HG03175 (cell line): ENCODE measurements around the gene GRP.
A peak's percentile ranks its signal among the peaks of the same experiment; 100 is the strongest.

Experiments
- ATAC-seq: cut with Tn5 transposase; IDR thresholded peaks from one replicate; pipeline ENCODE4 v1.9.1; 2021; ENCODE audit warnings: mild to moderate bottlenecking, moderate library complexity; ENCODE audit not compliant: unreplicated experiment

Gene GRP

GRCh38 chr18:59266886-59267502 is 47.0 kb downstream of the GRP start:
- ATAC-seq, result no peak

GRCh38 chr18:59267503-59268126 is 47.7 kb downstream of the GRP start:
- no peak for ATAC-seq

- no peak for ATAC-seq
These were observed 48.3 kb downstream of the GRP start for GRCh38 chr18:59268127-59268720.

DNA sequence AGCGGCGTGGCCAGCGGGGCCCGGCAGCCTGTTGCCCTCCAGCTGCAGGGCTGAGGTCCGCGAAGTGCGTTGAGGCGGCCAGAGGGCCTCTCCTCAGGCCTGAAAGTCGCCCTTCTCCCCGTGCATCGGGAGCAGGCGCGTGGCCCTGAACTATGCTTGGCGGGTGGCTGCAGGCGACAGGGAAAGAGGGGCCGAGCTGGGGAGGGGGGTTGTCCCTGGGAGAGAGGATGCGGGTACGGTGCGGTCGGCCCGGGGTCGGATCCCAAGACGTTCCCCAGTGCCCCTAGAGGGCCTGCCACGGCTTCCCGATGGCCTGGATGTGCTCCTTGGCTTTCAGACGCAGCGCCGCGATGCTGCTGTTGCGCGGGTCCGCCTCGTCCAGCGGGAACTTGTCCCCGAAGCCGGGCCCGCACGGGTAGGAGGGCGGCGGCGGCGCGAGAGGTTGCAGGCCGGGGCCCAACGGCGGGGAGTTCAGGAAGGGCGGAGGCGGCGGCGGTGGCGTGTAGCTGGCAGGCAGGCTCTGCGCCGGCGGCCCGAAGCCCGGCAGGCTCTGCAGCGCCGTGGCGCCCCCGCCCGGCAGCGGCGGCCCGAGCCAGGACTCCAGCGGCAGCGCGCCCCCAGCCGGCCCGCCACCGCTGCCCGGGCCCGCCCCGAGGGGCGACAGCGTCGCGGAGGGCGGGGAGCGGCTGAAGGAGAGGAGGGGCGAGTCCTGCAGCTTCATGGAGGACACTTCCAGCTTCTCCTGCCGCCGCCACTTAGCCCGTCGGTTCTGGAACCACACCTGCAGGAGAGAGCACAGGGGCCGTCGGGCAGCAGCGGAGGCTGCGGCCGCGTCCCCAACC is 49.0 kb downstream of the GRP start:
- ATAC-seq, result no peak

DNA sequence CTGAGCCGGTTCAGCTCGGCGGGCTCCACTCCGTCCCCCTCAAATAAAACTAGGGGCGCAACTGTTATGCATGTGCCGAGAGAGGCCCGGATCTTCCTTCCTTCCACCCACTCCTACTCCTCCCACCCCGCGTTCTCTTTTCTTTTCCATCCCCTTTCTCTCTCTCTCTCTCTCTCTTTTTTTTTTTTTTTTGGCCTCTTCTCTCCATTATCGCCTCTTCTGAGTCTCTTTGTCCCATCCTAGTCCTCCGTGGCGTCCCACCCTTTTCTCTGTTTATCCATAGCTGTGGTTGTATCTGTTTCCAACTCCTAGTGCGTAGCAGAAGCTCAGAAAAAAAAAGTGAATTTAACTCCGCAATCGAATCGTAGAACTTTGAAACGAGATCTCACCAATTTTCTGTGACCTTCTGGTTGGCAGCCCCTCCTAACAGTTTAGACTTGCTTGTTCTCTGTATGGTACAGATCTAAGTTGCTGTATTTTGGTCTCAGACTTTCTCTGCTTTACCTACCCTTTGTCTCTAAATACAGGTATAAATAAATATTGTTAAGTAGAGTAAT is 49.7 kb downstream of the GRP start:
- ATAC-seq, result no peak

GRCh38 chr18:59270689-59271257 is 50.8 kb downstream of the GRP start:
- no peak for ATAC-seq

DNA sequence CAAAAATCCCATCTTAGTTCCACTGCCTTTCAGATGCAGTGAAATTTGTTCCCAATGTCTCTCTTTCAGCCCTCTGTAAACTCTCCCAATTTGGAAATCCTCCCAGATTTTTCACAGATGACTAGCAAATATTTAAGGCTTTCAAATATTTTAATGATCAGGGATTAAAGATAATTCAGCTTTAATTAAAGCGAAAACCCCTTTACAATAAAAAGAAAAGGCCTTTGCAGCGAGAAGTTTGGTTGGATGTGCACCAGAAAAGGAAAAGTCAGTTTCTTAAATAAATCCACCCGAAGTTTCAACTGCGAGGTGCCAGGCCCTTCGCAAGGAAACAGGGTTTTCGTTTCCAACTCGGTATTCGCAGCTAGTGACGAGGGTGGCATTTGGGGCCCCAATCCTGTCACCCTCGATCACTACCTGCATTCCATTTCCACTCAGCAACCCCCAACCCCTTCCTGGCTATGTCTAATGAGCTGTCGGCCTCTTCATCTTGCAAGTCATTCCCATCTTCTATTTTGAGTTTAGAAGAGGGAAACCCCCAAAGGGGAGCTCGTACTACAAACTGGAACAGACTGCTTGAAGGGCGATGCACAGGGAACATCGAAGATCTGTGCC is 51.8 kb downstream of the GRP start:
- no peak for ATAC-seq

DNA sequence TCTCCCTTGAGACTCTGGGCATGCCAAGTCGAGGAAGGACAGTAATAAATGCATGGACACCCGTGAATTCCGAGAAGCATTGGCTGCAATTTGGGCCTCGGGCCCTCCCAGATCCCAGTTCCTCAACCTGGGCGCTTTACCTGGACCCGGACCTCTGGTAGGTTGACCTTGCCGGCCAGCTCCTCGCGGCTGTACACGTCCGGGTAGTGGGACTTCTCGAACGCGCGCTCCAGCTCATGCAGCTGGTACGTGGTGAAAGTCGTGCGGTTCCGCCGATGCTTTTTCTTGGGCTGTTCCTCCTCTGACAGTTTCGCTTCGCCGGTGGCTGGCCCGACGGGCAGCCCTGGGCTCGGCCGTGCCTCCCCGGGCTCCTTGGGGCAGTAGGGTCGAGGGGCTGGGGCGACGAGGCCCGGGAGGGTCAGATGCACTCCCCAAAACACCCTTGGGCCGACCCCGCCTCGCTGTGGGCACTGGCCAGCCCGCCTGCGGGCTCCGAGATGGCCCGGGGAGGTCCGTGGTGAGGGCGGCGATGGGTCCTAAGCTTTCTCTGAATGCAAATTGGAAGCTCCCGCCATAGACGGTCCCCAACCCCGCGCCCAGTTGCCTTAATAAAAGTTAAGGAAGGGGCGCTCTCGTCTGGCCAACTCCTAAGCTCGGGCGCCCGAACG is 52.4 kb downstream of the GRP start:
- ATAC-seq, result no peak

DNA sequence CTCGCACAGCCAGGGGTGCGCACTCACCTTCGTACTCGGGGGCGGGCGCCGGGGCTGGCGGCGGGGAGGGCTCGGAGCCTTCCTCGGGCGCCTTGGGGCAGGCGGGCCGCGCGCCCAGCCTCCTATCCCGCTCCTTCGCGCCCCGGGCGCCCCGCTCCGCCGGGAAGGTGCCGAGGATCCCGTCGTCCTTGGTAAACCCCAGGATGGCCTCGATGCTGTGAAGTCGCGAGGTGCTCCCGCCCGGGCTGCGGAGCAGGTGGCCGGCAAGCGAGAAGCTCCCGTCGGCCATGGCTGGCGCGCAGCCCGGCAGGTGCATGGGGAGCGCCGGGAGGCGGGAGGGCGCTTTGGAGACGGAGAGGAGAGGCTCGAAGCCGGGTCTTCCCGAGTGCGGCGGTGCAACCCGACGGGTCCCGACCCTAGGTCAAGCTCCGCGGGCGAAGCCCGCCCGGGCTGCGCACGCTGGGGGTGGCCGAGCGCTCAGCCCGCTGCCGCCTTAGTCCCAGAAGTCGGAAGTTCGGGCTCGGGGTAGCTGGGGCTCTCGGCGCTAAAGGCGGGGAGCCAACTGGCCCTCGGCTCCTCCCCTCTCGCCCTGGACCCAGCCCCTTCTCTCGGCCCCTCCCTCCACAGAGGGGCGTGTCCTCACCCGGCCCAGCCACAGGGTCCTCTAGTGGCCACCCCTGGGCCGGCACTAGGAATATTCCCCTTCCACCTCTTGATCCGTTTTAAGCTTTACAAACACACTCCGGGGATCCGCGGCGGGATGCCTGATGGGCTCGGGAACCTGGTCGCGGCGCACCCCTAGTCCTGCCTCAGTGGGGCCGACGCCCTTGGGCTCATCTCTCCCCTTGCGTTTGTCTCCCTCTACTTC is 53.2 kb downstream of the GRP start, which contains the start of gene RAX:
Gene RAX, minus strand, starts transcription at position 564 of the 868 bp plus-strand sequence. Its CDS starts 248 bp downstream, at position 316.
- ATAC-seq, result peak; percentile 52

DNA sequence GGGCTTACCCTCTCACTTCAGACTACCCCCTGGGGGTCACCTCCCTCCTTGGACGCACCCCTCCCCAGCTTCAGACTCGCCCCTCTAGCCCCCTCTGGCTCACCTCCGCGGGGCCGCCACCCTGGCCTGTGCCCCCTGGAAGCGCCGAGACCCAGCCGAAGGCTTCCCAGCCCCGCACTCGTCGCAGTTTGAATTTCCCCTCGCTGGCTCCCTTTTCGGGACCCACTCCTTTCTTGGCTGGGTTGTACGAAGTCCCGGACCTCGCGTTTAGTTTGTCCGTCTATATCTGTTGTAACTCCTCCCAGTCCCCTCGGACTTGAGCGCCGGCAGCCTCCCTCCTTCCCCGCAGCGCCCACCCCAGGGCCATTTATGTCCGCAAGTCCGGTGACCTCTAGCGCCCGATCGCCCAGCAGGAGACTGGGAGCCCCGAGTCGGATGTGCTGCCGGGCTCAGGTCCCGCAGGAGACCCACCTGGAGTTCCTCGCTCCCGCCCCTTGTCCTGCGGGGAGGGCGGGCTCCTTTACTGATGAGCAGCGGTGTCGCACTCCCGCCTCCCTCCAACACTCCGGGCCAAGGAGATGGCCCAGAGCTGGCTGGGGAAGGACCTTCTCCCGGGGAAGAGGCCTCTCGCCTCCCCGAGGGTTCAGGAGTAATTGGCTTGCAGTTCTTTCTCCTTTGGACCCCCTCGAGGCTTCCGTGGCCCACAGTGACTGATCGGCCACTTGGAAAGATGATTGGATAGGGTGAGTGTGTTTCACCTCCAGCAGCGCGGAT is 54.0 kb downstream of the GRP start:
- no peak for ATAC-seq

DNA sequence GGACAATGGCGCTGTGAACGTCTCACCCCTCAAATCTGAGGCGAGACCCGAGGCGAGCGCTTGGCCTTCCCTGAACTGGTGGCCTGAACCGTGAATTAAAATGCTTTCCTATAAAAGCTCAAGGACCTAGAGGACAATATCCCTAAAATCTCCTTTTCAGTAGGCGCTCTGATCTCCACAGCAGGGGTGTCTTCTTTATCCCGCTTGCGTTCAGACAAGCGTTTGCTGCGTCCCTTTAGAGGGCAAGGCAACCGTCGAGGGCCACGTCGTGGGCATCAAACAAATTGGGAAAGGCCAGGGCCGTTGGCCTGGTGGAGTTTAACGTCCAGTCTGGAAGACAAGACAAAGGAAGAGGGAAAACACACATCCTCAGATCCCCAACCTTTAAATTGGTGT is 54.6 kb downstream of the GRP start:
- ATAC-seq, result no peak

GRCh38 chr18:59275406-59275949 is 55.5 kb downstream of the GRP start:
- ATAC-seq, result no peak

DNA sequence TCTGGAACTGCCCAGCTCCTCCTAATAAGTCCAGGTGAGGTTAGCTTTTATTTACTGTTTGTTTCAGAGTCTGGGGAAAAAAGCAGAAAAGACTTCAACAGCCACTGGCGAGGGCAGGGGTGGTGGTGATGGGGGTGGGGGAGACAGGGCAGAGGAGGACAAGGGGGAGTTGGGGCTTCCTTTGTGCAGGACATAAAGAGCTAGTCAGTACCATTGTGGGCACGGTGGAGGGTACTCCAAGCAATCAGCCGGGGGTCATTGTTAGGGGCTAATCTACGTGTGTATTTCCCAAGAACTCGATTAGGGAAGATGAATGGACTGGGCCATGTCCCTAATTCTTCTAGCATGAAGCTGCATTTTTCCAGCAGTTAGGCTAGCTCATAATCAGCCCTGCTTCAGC is 56.1 kb downstream of the GRP start:
- no peak for ATAC-seq

DNA sequence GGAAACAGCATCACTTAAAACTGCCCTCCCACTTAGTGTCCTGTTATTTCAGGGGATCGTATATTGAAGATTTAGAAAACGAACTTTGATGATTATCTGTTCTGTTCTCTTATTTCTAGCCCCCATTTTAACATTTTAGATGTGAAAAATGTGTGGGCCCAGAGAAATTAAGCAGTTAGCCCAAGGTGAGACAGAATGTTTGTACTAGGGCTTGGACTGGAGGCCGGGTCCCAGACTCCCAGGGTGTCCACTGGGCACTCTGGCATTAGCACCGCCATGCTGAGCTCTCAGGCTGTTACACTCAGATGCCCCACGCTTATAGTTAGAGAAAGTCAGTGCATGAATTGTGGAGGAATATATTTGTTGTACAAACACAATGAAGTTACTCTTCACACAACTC is 58.8 kb downstream of the GRP start:
- ATAC-seq, result no peak

DNA sequence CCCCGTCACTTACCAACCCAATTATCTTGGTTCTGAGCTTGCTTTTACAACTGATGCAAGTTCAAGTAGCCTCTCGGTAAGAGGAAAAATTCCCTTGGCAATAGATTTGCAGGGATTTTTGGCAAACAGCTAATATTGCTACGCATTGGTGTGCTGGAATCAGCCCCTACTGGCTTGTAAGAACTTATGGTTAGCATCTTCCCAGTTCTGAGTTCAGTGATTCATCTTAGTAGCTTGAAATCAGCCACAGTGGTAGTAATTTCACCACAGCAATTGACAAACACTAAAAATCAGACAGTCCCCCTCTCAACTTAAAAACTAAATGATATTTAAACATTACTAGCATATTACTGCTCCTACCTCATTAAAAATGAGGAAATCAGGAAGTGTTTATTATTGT is 59.2 kb downstream of the GRP start:
- ATAC-seq, result no peak

GRCh38 chr18:59279722-59280121 is 59.8 kb downstream of the GRP start:
- ATAC-seq, result no peak
